Retinal pigment epithelial cell (primary cell): Measurements from ENCODE around the gene HASPIN.

Experiments
- DNase-seq: peaks from one replicate; pipeline ENCODE4 v3.0.0-alpha.2; 2010; ENCODE audit warnings: low read depth
- H3K4me3 ChIP-seq: 2 replicates; pipeline ENCODE4 v1.5.1; 2011; ENCODE audit warnings: mild to moderate bottlenecking, low read length, control low read depth, moderate library complexity
- CTCF ChIP-seq: conservative IDR thresholded peaks from 2 replicates; pipeline ENCODE4 v1.5.1; 2011; ENCODE audit warnings: low read depth, low read length, control low read depth, inconsistent platforms

The HASPIN gene

GRCh38 chr17:3739422-3740124, 15.9 kb downstream of the HASPIN start:
- no peak for TF ChIP-seq CTCF
- no peak overlapping the region for H3K4me3 ChIP-seq
- DNase-seq = no peak

- H3K4me3 ChIP-seq = no peak overlapping the region
- TF ChIP-seq CTCF = no peak
- DNase-seq = no peak
These were observed 16.9 kb downstream of the HASPIN start for GRCh38 chr17:3740611-3741073.

GRCh38 chr17:3744014-3744413, 20.3 kb downstream of the HASPIN start:
- no peak for TF ChIP-seq CTCF

GRCh38 chr17:3745071-3745470, 21.4 kb downstream of the HASPIN start:
- no peak overlapping the region for H3K4me3 ChIP-seq
- no peak for DNase-seq
- no peak for TF ChIP-seq CTCF

More at GRCh38 chr17:3744014-3744413, 20.3 kb downstream of the HASPIN start:
- no peak for DNase-seq
- H3K4me3 ChIP-seq = no peak overlapping the region

GRCh38 chr17:3747805-3748204, 24.1 kb downstream of the HASPIN start:
- no peak for TF ChIP-seq CTCF
- no peak for DNase-seq
- no peak overlapping the region for H3K4me3 ChIP-seq

- TF ChIP-seq CTCF = no peak
- no peak for DNase-seq
- no peak overlapping the region for H3K4me3 ChIP-seq
These were observed 24.9 kb downstream of the HASPIN start for GRCh38 chr17:3748576-3748975.

GRCh38 chr17:3750296-3750695, 26.6 kb downstream of the HASPIN start:
- no peak overlapping the region for H3K4me3 ChIP-seq
- DNase-seq = no peak
- no peak for TF ChIP-seq CTCF
